Neural progenitor cell (in vitro differentiated cells): ENCODE data around the gene CD74. TPM values are rescaled to one million over a fixed set of nuclear protein-coding genes. Genes with fewer than 3 reads are reported as not detected.

Experiments
- DNase-seq: peaks from one replicate; pipeline ENCODE4 v3.0.0-alpha.2; 2016; ENCODE audit warnings: low spot score
- H2AFZ ChIP-seq: fragments of 200-600 bp; sonication (generic); replicated peaks from 2 replicates; pipeline ENCODE4 v1.6.1; 2016; ENCODE audit warnings: antibody characterized with exemption
- H3F3A ChIP-seq: fragments of 200-600 bp; sonication (generic); 2 replicates; pipeline ENCODE4 v1.6.1; 2016; ENCODE audit warnings: antibody characterized with exemption, low read depth
- H3K27ac ChIP-seq: fragments of 200-600 bp; sonication (generic); 2 replicates; pipeline ENCODE4 v1.5.1; 2016; ENCODE audit warnings: mild to moderate bottlenecking
- H3K27me3 ChIP-seq: fragments of 200-600 bp; sonication (generic); 2 replicates; pipeline ENCODE4 v1.6.1; 2016; ENCODE audit warnings: mild to moderate bottlenecking, moderate library complexity
- H3K36me3 ChIP-seq: fragments of 200-600 bp; sonication (generic); 2 replicates; pipeline ENCODE4 v1.5.1; 2016
- H3K4me1 ChIP-seq: fragments of 200-600 bp; sonication (generic); 2 replicates; pipeline ENCODE4 v1.6.1; 2016; ENCODE audit warnings: mixed run types
- H3K4me2 ChIP-seq: fragments of 200-600 bp; sonication (generic); 2 replicates; pipeline ENCODE4 v1.6.1; 2016
- H3K4me3 ChIP-seq: fragments of 200-600 bp; sonication (generic); 2 replicates; pipeline ENCODE4 v1.5.1; 2016
- H3K79me2 ChIP-seq: fragments of 200-600 bp; sonication (generic); 2 replicates; pipeline ENCODE4 v1.6.1; 2016; ENCODE audit warnings: low read depth
- H3K9ac ChIP-seq: fragments of 200-600 bp; sonication (generic); 2 replicates; pipeline ENCODE4 v1.6.1; 2016
- H3K9me3 ChIP-seq: fragments of 200-600 bp; sonication (generic); 2 replicates; pipeline ENCODE4 v1.5.1; 2016; ENCODE audit warnings: low read depth
- H4K20me1 ChIP-seq: fragments of 200-600 bp; sonication (generic); 2 replicates; pipeline ENCODE4 v1.6.1; 2016; ENCODE audit warnings: low read depth
- H3K27ac Mint-ChIP-seq: 3 replicates; pipeline ENCODE4 v1.8.0; 2021; ENCODE audit warnings: mixed read lengths
- H3K27me3 Mint-ChIP-seq: 2 replicates; pipeline ENCODE4 v1.8.0; 2022; ENCODE audit warnings: low read depth, mild to moderate bottlenecking, inconsistent platforms, moderate library complexity, mixed read lengths; ENCODE audit not compliant: insufficient read depth
- H3K36me3 Mint-ChIP-seq: 3 replicates; pipeline ENCODE4 v1.8.0; 2021; ENCODE audit warnings: mixed read lengths
- H3K4me1 Mint-ChIP-seq: 3 replicates; pipeline ENCODE4 v1.8.0; 2021; ENCODE audit warnings: mixed read lengths
- H3K4me3 Mint-ChIP-seq: 3 replicates; pipeline ENCODE4 v1.8.0; 2021; ENCODE audit warnings: mild to moderate bottlenecking, moderate library complexity, mixed read lengths
- H3K9me3 Mint-ChIP-seq: 3 replicates; pipeline ENCODE4 v1.8.0; 2020; ENCODE audit warnings: mixed read lengths
- CTCF ChIP-seq: fragments of 200-600 bp; sonication (generic); IDR thresholded peaks from 2 replicates; pipeline ENCODE4 v1.5.1; 2017; ENCODE audit warnings: antibody characterized with exemption, mild to moderate bottlenecking
- EZH2 ChIP-seq: fragments of 200-600 bp; sonication (generic); IDR thresholded peaks from 2 replicates; pipeline ENCODE4 v1.6.1; 2017; ENCODE audit warnings: antibody characterized with exemption, mild to moderate bottlenecking, moderate library complexity
- EZH2phosphoT487 ChIP-seq: fragments of 200-600 bp; sonication (generic); IDR thresholded peaks from 2 replicates; pipeline ENCODE4 v1.6.1; 2017; ENCODE audit warnings: antibody characterized with exemption
- total RNA-seq: library from RNA; depleted of rRNA; stranded (reverse); fragments of >200 nt; gene quantifications from 2 replicates; pipeline ENCODE4 v1.2.3, GENCODE V29; 2015; ENCODE audit warnings: low replicate concordance

The CD74 gene
- total RNA-seq, 1 donor from 2014 or later, result 9.8 TPM

GRCh38 chr5:150391064-150391834, 21.5 kb downstream of the CD74 start:
- Histone ChIP-seq H3F3A (no peaks in the 10 kb centered on the region), H3K9me3 (no peaks in the 10 kb centered on the region), H4K20me1 (no peaks in the 10 kb centered on the region), H3K9ac (no peak overlapping the region), H3K4me2 (no peak overlapping the region), H3K4me3 (no peak overlapping the region), H3K36me3 (peaks cover 4% of the 10 kb centered on the region), H3K27me3 (no peaks in the 10 kb centered on the region), H3K27ac (no peak overlapping the region), H3K4me1 (no peaks in the 10 kb centered on the region), H2AFZ (no peak overlapping the region), H3K79me2 (no peaks in the 10 kb centered on the region)
- Mint-ChIP-seq H3K27me3 (no peaks in the 10 kb centered on the region), H3K36me3 (peaks cover 19% of the 10 kb centered on the region), H3K9me3 (no peaks in the 10 kb centered on the region), H3K4me3 (no peak overlapping the region), H3K4me1 (peaks cover 7% of the 10 kb centered on the region), H3K27ac (no peak overlapping the region)
- TF ChIP-seq EZH2phosphoT487 (no peak), EZH2 (no peak)
- DNase-seq, result no peak

GRCh38 chr5:150389531-150390266, 23.0 kb downstream of the CD74 start:
- Histone ChIP-seq H3K4me1 (no peaks in the 10 kb centered on the region), H3K27ac (no peak overlapping the region), H4K20me1 (no peaks in the 10 kb centered on the region), H3K9ac (no peak overlapping the region), H3F3A (no peaks in the 10 kb centered on the region), H3K4me2 (no peak overlapping the region), H3K27me3 (no peaks in the 10 kb centered on the region), H3K9me3 (no peaks in the 10 kb centered on the region), H3K4me3 (no peak overlapping the region), H3K36me3 (peaks cover 4% of the 10 kb centered on the region), H3K79me2 (no peaks in the 10 kb centered on the region), H2AFZ (no peak overlapping the region)
- TF ChIP-seq CTCF (no peak), EZH2phosphoT487 (no peak), EZH2 (no peak)
- H3K27ac Mint-ChIP-seq, result peak overlapping the region; percentile 53
- H3K4me3 Mint-ChIP-seq, result no peak overlapping the region
- no peak for DNase-seq
- no peaks in the 10 kb centered on the region for H3K27me3 Mint-ChIP-seq
- no peaks in the 10 kb centered on the region for H3K9me3 Mint-ChIP-seq
- peaks cover 3% of the 10 kb centered on the region for H3K4me1 Mint-ChIP-seq
- H3K36me3 Mint-ChIP-seq, result peaks cover 11% of the 10 kb centered on the region

GRCh38 chr5:150386024-150386855, 26.5 kb downstream of the CD74 start:
- no peaks in the 10 kb centered on the region for H3K27me3 Mint-ChIP-seq
- Histone ChIP-seq H2AFZ (no peak overlapping the region), H3K4me2 (no peak overlapping the region), H3K9me3 (no peaks in the 10 kb centered on the region), H3K27ac (no peak overlapping the region), H4K20me1 (no peaks in the 10 kb centered on the region), H3K27me3 (no peaks in the 10 kb centered on the region), H3F3A (no peaks in the 10 kb centered on the region), H3K79me2 (no peaks in the 10 kb centered on the region), H3K9ac (no peak overlapping the region), H3K36me3 (peaks cover 4% of the 10 kb centered on the region), H3K4me3 (no peak overlapping the region), H3K4me1 (no peaks in the 10 kb centered on the region)
- H3K9me3 Mint-ChIP-seq, result no peaks in the 10 kb centered on the region
- no peak for DNase-seq
- H3K4me1 Mint-ChIP-seq, result peaks cover 3% of the 10 kb centered on the region
- H3K27ac Mint-ChIP-seq, result peak overlapping the region; percentile 90
- no peak overlapping the region for H3K4me3 Mint-ChIP-seq
- H3K36me3 Mint-ChIP-seq, result peaks cover 17% of the 10 kb centered on the region
- TF ChIP-seq EZH2phosphoT487, result no peak
- no peak for TF ChIP-seq CTCF
- no peak for TF ChIP-seq EZH2
